GM12872 (cell line): ENCODE results near the gene SPDEF.

Experiments used
- TF ChIP-seq, protein P1 (sequence below): IDR thresholded peaks from 3 replicates; pipeline ENCODE4 v1.5.1; 2011; ENCODE audit warnings: low read depth, mild to moderate bottlenecking, low read length, moderate library complexity; ENCODE audit not compliant: insufficient read depth

The SPDEF gene

GRCh38 chr6:34549026-34549803 lies 6.9 kb downstream of the SPDEF start:
- TF ChIP-seq, protein P1, sequence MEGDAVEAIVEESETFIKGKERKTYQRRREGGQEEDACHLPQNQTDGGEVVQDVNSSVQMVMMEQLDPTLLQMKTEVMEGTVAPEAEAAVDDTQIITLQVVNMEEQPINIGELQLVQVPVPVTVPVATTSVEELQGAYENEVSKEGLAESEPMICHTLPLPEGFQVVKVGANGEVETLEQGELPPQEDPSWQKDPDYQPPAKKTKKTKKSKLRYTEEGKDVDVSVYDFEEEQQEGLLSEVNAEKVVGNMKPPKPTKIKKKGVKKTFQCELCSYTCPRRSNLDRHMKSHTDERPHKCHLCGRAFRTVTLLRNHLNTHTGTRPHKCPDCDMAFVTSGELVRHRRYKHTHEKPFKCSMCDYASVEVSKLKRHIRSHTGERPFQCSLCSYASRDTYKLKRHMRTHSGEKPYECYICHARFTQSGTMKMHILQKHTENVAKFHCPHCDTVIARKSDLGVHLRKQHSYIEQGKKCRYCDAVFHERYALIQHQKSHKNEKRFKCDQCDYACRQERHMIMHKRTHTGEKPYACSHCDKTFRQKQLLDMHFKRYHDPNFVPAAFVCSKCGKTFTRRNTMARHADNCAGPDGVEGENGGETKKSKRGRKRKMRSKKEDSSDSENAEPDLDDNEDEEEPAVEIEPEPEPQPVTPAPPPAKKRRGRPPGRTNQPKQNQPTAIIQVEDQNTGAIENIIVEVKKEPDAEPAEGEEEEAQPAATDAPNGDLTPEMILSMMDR = no peak

- TF ChIP-seq, protein P1 = no peak
These were observed 8.2 kb downstream of the SPDEF start for GRCh38 chr6:34547701-34548644.

DNA sequence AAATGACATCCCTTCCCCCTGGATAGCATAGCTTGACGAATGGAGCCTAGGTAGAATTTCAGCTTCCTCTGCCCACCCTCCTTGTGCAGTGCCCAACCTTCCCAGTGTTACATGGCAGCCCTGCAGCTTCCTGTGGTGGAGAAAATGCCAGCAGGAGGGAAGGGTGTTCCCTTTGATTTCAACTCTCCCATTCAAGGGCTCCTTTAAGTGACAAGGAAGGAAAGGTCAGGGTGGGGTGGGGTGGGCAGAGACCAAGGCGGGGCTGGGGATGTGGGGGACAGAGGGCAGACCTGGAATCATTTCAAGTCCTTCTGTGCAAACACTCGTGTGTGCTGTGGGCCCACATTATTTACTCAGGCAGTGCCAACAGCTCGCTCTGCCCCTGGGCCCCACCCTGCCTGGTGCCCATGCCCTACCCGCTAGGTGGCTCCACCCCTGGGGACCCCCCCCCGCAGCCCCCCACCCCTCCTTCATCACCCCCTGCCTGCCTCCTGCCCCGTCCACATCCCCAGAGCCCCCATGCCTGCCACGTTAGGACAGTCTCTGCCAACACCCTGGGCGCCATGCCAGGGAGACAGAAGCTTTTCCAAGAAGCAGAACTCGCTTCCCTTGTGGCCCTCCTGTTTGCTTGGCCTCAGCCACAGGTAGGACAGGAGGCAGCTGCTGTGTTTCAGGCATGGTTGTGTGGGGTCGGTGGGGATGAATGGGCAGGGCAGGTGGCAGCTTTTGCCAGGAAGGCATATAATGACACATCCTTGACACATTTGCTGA lies 9.4 kb downstream of the SPDEF start:
- TF ChIP-seq, protein P1 = no peak

- TF ChIP-seq, protein P1 = no peak
These were observed 11.2 kb downstream of the SPDEF start for GRCh38 chr6:34544776-34545471.

DNA sequence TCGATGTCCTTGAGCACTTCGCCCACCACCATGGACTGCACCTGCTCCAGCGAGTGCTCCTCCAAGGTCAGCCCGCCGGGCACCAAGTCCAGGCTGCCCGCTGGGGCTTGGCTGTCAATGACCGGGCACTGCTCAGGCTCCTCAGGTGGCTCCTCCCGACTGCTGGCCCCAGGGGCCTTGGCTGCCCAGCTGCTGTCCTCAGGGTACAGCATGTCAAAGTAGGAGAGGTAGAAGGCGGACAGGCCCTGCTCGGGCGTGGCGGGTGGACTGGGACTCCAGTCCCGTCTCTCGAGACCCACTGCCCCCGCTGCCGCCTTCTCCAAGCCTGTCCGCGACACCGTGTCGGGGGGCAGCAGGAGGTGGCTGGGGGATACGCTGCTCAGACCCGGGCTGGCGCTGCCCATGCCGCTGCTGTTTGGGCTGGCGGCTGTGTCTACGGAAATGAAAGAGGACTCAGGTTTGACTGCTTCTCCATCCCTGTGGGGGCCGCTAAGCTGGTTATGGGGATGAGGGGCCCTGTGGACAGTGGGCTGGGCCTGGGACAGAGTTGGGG lies 12.0 kb downstream of the SPDEF start:
- TF ChIP-seq, protein P1 = no peak

- TF ChIP-seq, protein P1 = no peak
These were observed 12.7 kb downstream of the SPDEF start for GRCh38 chr6:34543421-34543820.
